GM12878 (cell line): ENCODE results near the gene PCSK2. TPM values are rescaled to one million over a fixed set of nuclear protein-coding genes. Genes with fewer than 3 reads are reported as not detected.

Experiments used
- ATAC-seq: fragments of 200-7000 bp; cut with Tn5 transposase; 3 replicates; pipeline ENCODE4 v1.9.1; 2020; ENCODE audit warnings: mild to moderate bottlenecking, moderate library complexity
- BruUV-seq: library from RNA; stranded (reverse); fragments of 400-500 nt; replicated peaks from 2 replicates; lab custom pipeline; 2021; lab: Mats Ljungman, UMichigan
- CTCF ChIA-PET: fragments of 300-600 bp; sonication (Branson Sonifier 250); formaldehyde crosslinking; extraction: SDS; loops from one replicate; lab custom pipeline; 2021; ENCODE audit warnings: inconsistent platforms; lab: Yijun Ruan, JAX
- POLR2A ChIA-PET: fragments of 350-600 bp; formaldehyde crosslinking; extraction: SDS; loops from one replicate; lab custom pipeline; 2021; ENCODE audit warnings: inconsistent platforms; lab: Charles Lee
- RAD21 ChIA-PET: fragments of 300-600 bp; sonication (Branson Sonifier 250); formaldehyde crosslinking; loops from one replicate; lab custom pipeline; 2023; ENCODE audit warnings: antibody characterized with exemption; ENCODE audit not compliant: unreplicated experiment; lab: Charles Lee
- SMC1A ChIA-PET: fragments of 300-600 bp; sonication (Branson Sonifier 250); formaldehyde crosslinking; loops from one replicate; lab custom pipeline; 2023; ENCODE audit not compliant: unreplicated experiment, uncharacterized antibody; lab: Charles Lee
- DNase-seq: peaks from one replicate; pipeline ENCODE4 v3.0.0-alpha.2; 2011; ENCODE audit warnings: low read depth, low spot score
- FAIRE-seq: peaks from 3 replicates; lab custom pipeline; 2011; peaks lifted over from hg19 to GRCh38; lab: Jason Lieb, UNC
- H2AFZ ChIP-seq: 2 replicates; pipeline ENCODE4 v1.6.0; 2011; ENCODE audit warnings: low read depth, low read length, control low read depth; ENCODE audit not compliant: control insufficient read depth
- H3K27ac ChIP-seq: 2 replicates; pipeline ENCODE4 v1.5.1; 2011; ENCODE audit warnings: control low read depth; ENCODE audit not compliant: control insufficient read depth, insufficient read depth
- H3K27me3 ChIP-seq, 2 experiments: replicated peaks in 1 of 2; 2 replicates each; pipeline versions ENCODE4 v1.6.0 to v1.6.1; 2011; ENCODE audit warnings: low read length in 1 of 2; ENCODE audit not compliant: control insufficient read depth in 2 of 2, insufficient read depth in 2 of 2
- H3K36me3 ChIP-seq, 2 experiments: 2 replicates each; pipeline ENCODE4 v1.5.1; 2011; ENCODE audit warnings: low read length in 1 of 2; ENCODE audit not compliant: control insufficient read depth in 2 of 2, insufficient read depth in 2 of 2
- H3K4me1 ChIP-seq: 2 replicates; pipeline ENCODE4 v1.6.1; 2011; ENCODE audit warnings: mild to moderate bottlenecking, low read length, moderate library complexity, mixed read lengths; ENCODE audit not compliant: control insufficient read depth, insufficient read depth
- H3K4me2 ChIP-seq: 2 replicates; pipeline ENCODE4 v1.6.0; 2011; ENCODE audit warnings: control low read depth; ENCODE audit not compliant: control insufficient read depth, insufficient read depth
- H3K4me3 ChIP-seq: fragments of 200-600 bp; sonication (generic); 2 replicates; pipeline ENCODE4 v1.5.1; 2016
- H3K79me2 ChIP-seq: 2 replicates; pipeline ENCODE4 v1.6.0; 2011; ENCODE audit warnings: low read length; ENCODE audit not compliant: control insufficient read depth, insufficient read depth
- H3K9ac ChIP-seq: 2 replicates; pipeline ENCODE4 v1.8.0; 2011; ENCODE audit warnings: low read length, control low read depth, mixed read lengths; ENCODE audit not compliant: control insufficient read depth, insufficient read depth
- H3K9me3 ChIP-seq: replicated peaks from 3 replicates; pipeline ENCODE4 v1.5.1; 2011; ENCODE audit warnings: mild to moderate bottlenecking, low read length; ENCODE audit not compliant: control insufficient read depth, insufficient read depth
- H4K20me1 ChIP-seq: 2 replicates; pipeline ENCODE4 v1.6.0; 2011; ENCODE audit not compliant: control insufficient read depth, insufficient read depth
- ASH2L ChIP-seq: fragments of 300-600, 200-600 bp; sonication (generic); IDR thresholded peaks from 2 replicates; pipeline ENCODE4 v1.6.1; 2017; ENCODE audit warnings: low read depth, mild to moderate bottlenecking, borderline replicate concordance
- CBX3 ChIP-seq: fragments of 200-600 bp; sonication (generic); IDR thresholded peaks from 2 replicates; pipeline ENCODE4 v1.6.1; 2016; ENCODE audit warnings: low read depth, borderline replicate concordance
- CREB1 ChIP-seq: IDR thresholded peaks from 2 replicates; pipeline ENCODE4 v1.6.1; 2012; ENCODE audit warnings: low read depth, mild to moderate bottlenecking, inconsistent platforms
- CREM ChIP-seq: IDR thresholded peaks from 2 replicates; pipeline ENCODE4 v1.6.1; 2014; ENCODE audit warnings: antibody characterized with exemption, low read depth
- FOS ChIP-seq: IDR thresholded peaks from 3 replicates; pipeline ENCODE4 v1.6.1; 2011; ENCODE audit warnings: borderline replicate concordance; ENCODE audit not compliant: insufficient read length; ENCODE audit errors: extremely low read depth
- MAX ChIP-seq: IDR thresholded peaks from 2 replicates; pipeline ENCODE4 v1.6.1; 2012; ENCODE audit warnings: low read depth, low read length, improper control_type of control experiment
- NFYB ChIP-seq: IDR thresholded peaks from 2 replicates; pipeline ENCODE4 v1.6.1; 2011; ENCODE audit warnings: low read depth, mild to moderate bottlenecking, low read length, improper control_type of control experiment, moderate library complexity; ENCODE audit not compliant: insufficient read depth
- POU2F2 ChIP-seq: IDR thresholded peaks from 3 replicates; pipeline ENCODE4 v1.6.1; 2011; ENCODE audit warnings: low read depth, mild to moderate bottlenecking, low read length, borderline replicate concordance
- RELA ChIP-seq: fragments of 450-650 bp; IDR thresholded peaks from 2 replicates; pipeline ENCODE4 v1.8.0; 2014; ENCODE audit warnings: borderline replicate concordance; ENCODE audit not compliant: partially characterized antibody
- REST ChIP-seq: IDR thresholded peaks from 2 replicates; pipeline ENCODE4 v1.6.1; 2012; ENCODE audit warnings: mild to moderate bottlenecking, low read depth, low read length
- SMAD5 ChIP-seq: IDR thresholded peaks from 2 replicates; pipeline ENCODE4 v1.6.1; 2016; ENCODE audit warnings: antibody characterized with exemption, low read depth
- SREBF2 ChIP-seq: IDR thresholded peaks from 2 replicates; pipeline ENCODE4 v1.6.1; 2012; ENCODE audit warnings: mild to moderate bottlenecking, low read length
- STAT3 ChIP-seq: IDR thresholded peaks from 2 replicates; pipeline ENCODE4 v1.6.1; 2011; ENCODE audit warnings: low read depth, low read length, improper control_type of control experiment
- YY1 ChIP-seq: IDR thresholded peaks from 2 replicates; pipeline ENCODE4 v1.6.1; 2011; ENCODE audit warnings: low read depth, mild to moderate bottlenecking, low read length
- ZBTB33 ChIP-seq: fragments of 450-650 bp; IDR thresholded peaks from 2 replicates; pipeline ENCODE4 v1.6.1; 2017; ENCODE audit warnings: mild to moderate bottlenecking
- in situ Hi-C: fragments of 300-500 bp; cut with MboI; formaldehyde crosslinking; loops from 9 replicates; pipeline ENCODE4 v1.14.3; 2018; ENCODE audit warnings: mixed read lengths
- intact Hi-C: fragments of 100-400 bp; cut with micrococcal nuclease; formaldehyde crosslinking; loops from one replicate; pipeline ENCODE4 v1.14.2; 2022; ENCODE audit not compliant: unreplicated experiment
- polyA plus RNA-seq, 11 experiments: library from polyadenylated mRNA; depleted of rRNA in 4 of 11; unstranded in 6 of 11; stranded (reverse) in 5 of 11; fragments of >200 nt; fragmentation: Nextera tagmentation in 4 of 11; fragmentation: Illumina TruSeq in 1 of 11; extraction: Ambion mirVana in 4 of 11; extraction: Trizol in 1 of 11; gene quantifications; 1 replicate in 1 of 11; 2 replicates in 10 of 11; pipeline versions ENCODE4 v1.2.1 to v1.2.3, GENCODE V29; 2011 to 2016; ENCODE audit warnings: inconsistent platforms in 2 of 11, missing spikeins in 2 of 11, low read depth in 1 of 11
- total RNA-seq, 4 experiments: library from RNA; depleted of rRNA in 3 of 4; stranded (reverse); fragments of >200 nt in 3 of 4; fragmentation: Illumina TruSeq in 1 of 4; extraction: Trizol in 1 of 4; gene quantifications; 2 replicates each; pipeline versions ENCODE4 v1.2.1 to v1.2.3, GENCODE V29; 2013 to 2021
- TF ChIP-seq, protein P1 (sequence below): fragments of 150-350 bp; IDR thresholded peaks from 2 replicates; pipeline ENCODE4 v1.6.1; 2014; ENCODE audit warnings: mild to moderate bottlenecking, low read depth, low read length

The PCSK2 gene
- total and polyA plus RNA-seq, 10 of the 15 experiments (the other 5 are each of a cell fraction or from before 2014, with no cell fraction given) = not detected

- TF ChIP-seq CBX3 (no peak), NFYB (peak; percentile 47; the same call in 1 of the 2 replicates), YY1 (peak; percentile 50; the same call in 1 of the 2 replicates), POU2F2 (no peak), REST (no peak), FOS (no peak)
These were observed 298.8 kb downstream of the PCSK2 start (continued) for GRCh38 chr20:17525650-17526049.

- H3K27ac ChIP-seq = no peak overlapping the region
- ATAC-seq (no peak), FAIRE-seq (no peak), DNase-seq (no peak)
- BruUV-seq = no TSS peak
- H3K79me2 ChIP-seq = no peaks in the 10 kb centered on the region
- H3K4me2 ChIP-seq = no peak overlapping the region
- H3K9me3 ChIP-seq = no peaks in the 10 kb centered on the region
- TF ChIP-seq MAX (no peak), CREB1 (no peak), ASH2L (no peak), ZBTB33 (no peak), RELA (no peak), STAT3 (no peak), CREM (no peak), SMAD5 (no peak), SREBF2 (no peak)
- TF ChIP-seq, protein P1, sequence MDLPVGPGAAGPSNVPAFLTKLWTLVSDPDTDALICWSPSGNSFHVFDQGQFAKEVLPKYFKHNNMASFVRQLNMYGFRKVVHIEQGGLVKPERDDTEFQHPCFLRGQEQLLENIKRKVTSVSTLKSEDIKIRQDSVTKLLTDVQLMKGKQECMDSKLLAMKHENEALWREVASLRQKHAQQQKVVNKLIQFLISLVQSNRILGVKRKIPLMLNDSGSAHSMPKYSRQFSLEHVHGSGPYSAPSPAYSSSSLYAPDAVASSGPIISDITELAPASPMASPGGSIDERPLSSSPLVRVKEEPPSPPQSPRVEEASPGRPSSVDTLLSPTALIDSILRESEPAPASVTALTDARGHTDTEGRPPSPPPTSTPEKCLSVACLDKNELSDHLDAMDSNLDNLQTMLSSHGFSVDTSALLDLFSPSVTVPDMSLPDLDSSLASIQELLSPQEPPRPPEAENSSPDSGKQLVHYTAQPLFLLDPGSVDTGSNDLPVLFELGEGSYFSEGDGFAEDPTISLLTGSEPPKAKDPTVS = no peak
- H4K20me1 ChIP-seq = no peaks in the 10 kb centered on the region
- intact Hi-C loops (no loop called here), in situ Hi-C loops (no loop called here)
- H3K9ac ChIP-seq = no peak overlapping the region
- no peak overlapping the region for H2AFZ ChIP-seq
- SMC1A ChIA-PET = no interaction called here
- POLR2A ChIA-PET = no interaction called here
- H3K4me3 ChIP-seq = no peak overlapping the region
- CTCF ChIA-PET = no interaction called here
- H3K27me3 ChIP-seq = peaks cover 0 to 1% of the 10 kb centered on the region in 2 experiments; a peak in 2 of 4 replicates
- H3K36me3 ChIP-seq = no peaks in the 10 kb centered on the region
- RAD21 ChIA-PET = no interaction called here
- no peaks in the 10 kb centered on the region; the same call in 1 of the 2 replicates for H3K4me1 ChIP-seq
These were observed 302.7 kb downstream of the PCSK2 start for GRCh38 chr20:17529586-17529985.
